Measurements from ENCODE around the gene RFC1. TPM values are rescaled to one million over a fixed set of nuclear protein-coding genes. Genes with fewer than 3 reads are reported as not detected.

Gene RFC1
- polyA plus RNA-seq, 1 experiment: 35.7 TPM

- POLR2A ChIA-PET: no interaction called here
- CTCF ChIA-PET: no interaction called here
- H3K9me3 ChIP-seq (ENCODE audit: control insufficient read depth, insufficient read depth, low read length): no peaks in the 10 kb centered on the region
Observed at GRCh38 chr4:39291686-39292085, 74.5 kb downstream of the RFC1 start.

GRCh38 chr4:39287223-39287622 lies 78.9 kb downstream of the RFC1 start:
- Histone ChIP-seq H3K4me3 (ENCODE audit: low read depth, low read length) (no peak overlapping the region), H3K27ac (ENCODE audit: low read depth, low read length) (no peak overlapping the region), H3K9me3 (ENCODE audit: control insufficient read depth, insufficient read depth, low read length) (no peaks in the 10 kb centered on the region), H3K27me3 (ENCODE audit: control insufficient read depth, insufficient read depth, low read length) (no peaks in the 10 kb centered on the region)
- POLR2A ChIA-PET: no interaction called here
- no peak for TF ChIP-seq CTCF (IDR thresholded peaks at IDR 0.05; ENCODE audit: low read depth, low read length)
- DNase-seq (ENCODE audit: low read depth, low spot score): no peak
- CTCF ChIA-PET: no interaction called here

More at GRCh38 chr4:39291686-39292085, 74.5 kb downstream of the RFC1 start:
- no peaks in the 10 kb centered on the region for H3K27me3 ChIP-seq (ENCODE audit: control insufficient read depth, insufficient read depth, low read length)
- no peak for TF ChIP-seq CTCF (IDR thresholded peaks at IDR 0.05; ENCODE audit: low read depth, low read length)
- no peak overlapping the region for H3K27ac ChIP-seq (ENCODE audit: low read depth, low read length)
- DNase-seq (ENCODE audit: low read depth, low spot score): no peak
- no peak overlapping the region for H3K4me3 ChIP-seq (ENCODE audit: low read depth, low read length)

- ChIA-PET CTCF (no interaction called here), POLR2A (no interaction called here)
- Histone ChIP-seq H3K9me3 (ENCODE audit: control insufficient read depth, insufficient read depth, low read length) (no peaks in the 10 kb centered on the region), H3K27ac (ENCODE audit: low read depth, low read length) (no peak overlapping the region), H3K27me3 (ENCODE audit: control insufficient read depth, insufficient read depth, low read length) (no peaks in the 10 kb centered on the region), H3K4me3 (ENCODE audit: low read depth, low read length) (no peak overlapping the region)
- DNase-seq (ENCODE audit: low read depth, low spot score): no peak
- TF ChIP-seq CTCF (IDR thresholded peaks at IDR 0.05; ENCODE audit: low read depth, low read length): no peak
Observed at GRCh38 chr4:39286263-39286662, 79.9 kb downstream of the RFC1 start.

- Histone ChIP-seq H3K27me3 (ENCODE audit: control insufficient read depth, insufficient read depth, low read length) (no peaks in the 10 kb centered on the region), H3K4me3 (ENCODE audit: low read depth, low read length) (no peak overlapping the region), H3K9me3 (ENCODE audit: control insufficient read depth, insufficient read depth, low read length) (no peaks in the 10 kb centered on the region), H3K27ac (ENCODE audit: low read depth, low read length) (no peak overlapping the region)
- ChIA-PET CTCF (interaction anchor here (0.6 kb wide), 2 partner anchors 1153 to 1626 kb away, joined by 3 to 8 read pairs; no protein-coding TSS in a partner anchor), POLR2A (no interaction called here)
- TF ChIP-seq CTCF (IDR thresholded peaks at IDR 0.05; ENCODE audit: low read depth, low read length): no peak
- DNase-seq (ENCODE audit: low read depth, low spot score): no peak
Observed at GRCh38 chr4:39285853-39286252, 80.3 kb downstream of the RFC1 start.

GRCh38 chr4:39285111-39285795 lies 80.9 kb downstream of the RFC1 start:
- Histone ChIP-seq H3K27ac (ENCODE audit: low read depth, low read length) (no peak overlapping the region), H3K4me3 (ENCODE audit: low read depth, low read length) (no peak overlapping the region), H3K27me3 (ENCODE audit: control insufficient read depth, insufficient read depth, low read length) (no peaks in the 10 kb centered on the region), H3K9me3 (ENCODE audit: control insufficient read depth, insufficient read depth, low read length) (no peaks in the 10 kb centered on the region)
- ChIA-PET CTCF (interaction anchor here (0.6 kb wide), 2 partner anchors 1152 to 1625 kb away, joined by 3 to 8 read pairs; no protein-coding TSS in a partner anchor), POLR2A (interaction anchor here (0.7 kb wide), 1 partner anchor 345 kb away, joined by 13 read pairs; no protein-coding TSS in a partner anchor)
- TF ChIP-seq CTCF (IDR thresholded peaks at IDR 0.05; ENCODE audit: low read depth, low read length): no peak
- no peak for DNase-seq (ENCODE audit: low read depth, low spot score)
